GM12892 (cell line): ENCODE data around the gene KRTAP4-9.
"Not testable (repeated sequence)": the region's sequence is repeated elsewhere in the genome, so short reads cannot be mapped to it uniquely, and the experiment has no call there.

Experiments
- POLR2A ChIP-seq: IDR thresholded peaks from 2 replicates; pipeline ENCODE4 v1.6.1; 2011; ENCODE audit warnings: low read depth, low read length, control low read depth
- POLR2AphosphoS5 ChIP-seq: IDR thresholded peaks from 2 replicates; pipeline ENCODE4 v1.6.1; 2011; ENCODE audit warnings: low read depth, low read length, control low read depth

GRCh38 chr17:41139865-41140264, 34.7 kb downstream of the KRTAP4-9 start:
- TF ChIP-seq POLR2AphosphoS5, POLR2A: not testable (repeated sequence)
